AG09319 (cell line): Measurements from ENCODE around the gene KLHL18.
"Not testable (repeated sequence)": the region's sequence is repeated elsewhere in the genome, so short reads cannot be mapped to it uniquely, and the experiment has no call there.

Source experiments
- DNase-seq: peaks from one replicate; pipeline ENCODE4 v3.0.0-alpha.2; 2010; ENCODE audit warnings: low read depth; ENCODE audit errors: extremely low read depth
- TF ChIP-seq, protein P1 (sequence below): IDR thresholded peaks from 2 replicates; pipeline ENCODE4 v1.5.1; 2011; ENCODE audit warnings: low read depth, mild to moderate bottlenecking, inconsistent platforms, low read length, moderate library complexity

The KLHL18 gene

DNA sequence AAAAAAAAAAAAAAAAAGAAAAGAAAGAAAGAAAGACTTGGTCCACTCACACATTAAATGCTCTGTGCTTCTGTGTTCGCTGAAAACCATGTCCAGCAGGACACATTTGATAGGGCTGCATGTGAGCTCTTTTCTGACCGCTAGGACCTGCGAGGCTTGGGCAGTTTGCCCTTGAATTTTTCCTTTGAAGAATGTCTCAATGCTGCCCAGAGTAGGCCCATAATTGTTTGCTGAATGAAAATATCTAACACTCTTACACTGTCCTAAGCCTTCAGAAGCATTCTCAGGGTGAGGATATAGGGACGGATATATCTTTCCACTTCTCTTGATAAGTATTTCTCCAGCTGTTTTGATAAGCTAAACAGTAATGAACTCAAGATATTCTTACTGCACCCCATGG, 6.2 kb upstream of the KLHL18 start:
- no peak for DNase-seq
- TF ChIP-seq, protein P1, sequence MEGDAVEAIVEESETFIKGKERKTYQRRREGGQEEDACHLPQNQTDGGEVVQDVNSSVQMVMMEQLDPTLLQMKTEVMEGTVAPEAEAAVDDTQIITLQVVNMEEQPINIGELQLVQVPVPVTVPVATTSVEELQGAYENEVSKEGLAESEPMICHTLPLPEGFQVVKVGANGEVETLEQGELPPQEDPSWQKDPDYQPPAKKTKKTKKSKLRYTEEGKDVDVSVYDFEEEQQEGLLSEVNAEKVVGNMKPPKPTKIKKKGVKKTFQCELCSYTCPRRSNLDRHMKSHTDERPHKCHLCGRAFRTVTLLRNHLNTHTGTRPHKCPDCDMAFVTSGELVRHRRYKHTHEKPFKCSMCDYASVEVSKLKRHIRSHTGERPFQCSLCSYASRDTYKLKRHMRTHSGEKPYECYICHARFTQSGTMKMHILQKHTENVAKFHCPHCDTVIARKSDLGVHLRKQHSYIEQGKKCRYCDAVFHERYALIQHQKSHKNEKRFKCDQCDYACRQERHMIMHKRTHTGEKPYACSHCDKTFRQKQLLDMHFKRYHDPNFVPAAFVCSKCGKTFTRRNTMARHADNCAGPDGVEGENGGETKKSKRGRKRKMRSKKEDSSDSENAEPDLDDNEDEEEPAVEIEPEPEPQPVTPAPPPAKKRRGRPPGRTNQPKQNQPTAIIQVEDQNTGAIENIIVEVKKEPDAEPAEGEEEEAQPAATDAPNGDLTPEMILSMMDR = no peak

DNA sequence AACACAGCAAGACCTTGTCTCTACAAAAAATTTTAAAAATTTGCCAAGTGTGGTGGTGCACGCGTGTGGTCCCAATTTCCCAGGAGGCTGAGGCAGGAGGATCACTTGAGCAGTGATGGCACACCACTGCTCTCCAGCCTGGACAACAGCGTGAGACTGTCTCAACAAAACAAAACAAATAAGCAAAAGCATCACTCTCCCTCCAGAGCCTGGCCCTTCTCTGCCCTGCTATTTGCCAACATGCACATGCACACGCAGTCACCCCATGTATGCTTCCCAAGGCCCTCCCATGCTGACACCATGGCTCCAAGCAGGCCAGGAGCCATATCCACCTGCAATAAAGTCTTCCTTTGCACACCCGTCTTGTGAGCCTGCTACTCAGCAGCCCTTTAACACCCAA, 2.2 kb upstream of the KLHL18 start:
- DNase-seq = no peak
- TF ChIP-seq, protein P1 = no peak

DNA sequence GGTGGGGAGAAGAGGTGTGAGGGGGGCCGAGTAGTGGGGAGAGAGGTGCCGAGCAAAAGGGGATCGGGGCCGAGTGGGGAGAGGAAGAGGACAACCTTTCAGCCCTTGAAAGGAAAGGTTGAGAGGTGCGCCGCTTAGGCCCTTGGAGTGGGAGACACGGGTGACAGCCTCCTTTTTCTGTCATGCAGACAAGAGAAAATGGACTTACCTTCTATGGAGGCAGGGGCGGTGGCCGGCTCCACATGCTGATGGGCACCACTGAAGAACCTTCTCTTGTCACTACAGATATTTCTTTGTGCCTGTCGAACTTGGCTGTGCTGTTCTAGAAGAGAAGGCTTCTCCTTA, 421 bp downstream of the KLHL18 start:
- no peak for DNase-seq
- TF ChIP-seq, protein P1 = no peak

DNA sequence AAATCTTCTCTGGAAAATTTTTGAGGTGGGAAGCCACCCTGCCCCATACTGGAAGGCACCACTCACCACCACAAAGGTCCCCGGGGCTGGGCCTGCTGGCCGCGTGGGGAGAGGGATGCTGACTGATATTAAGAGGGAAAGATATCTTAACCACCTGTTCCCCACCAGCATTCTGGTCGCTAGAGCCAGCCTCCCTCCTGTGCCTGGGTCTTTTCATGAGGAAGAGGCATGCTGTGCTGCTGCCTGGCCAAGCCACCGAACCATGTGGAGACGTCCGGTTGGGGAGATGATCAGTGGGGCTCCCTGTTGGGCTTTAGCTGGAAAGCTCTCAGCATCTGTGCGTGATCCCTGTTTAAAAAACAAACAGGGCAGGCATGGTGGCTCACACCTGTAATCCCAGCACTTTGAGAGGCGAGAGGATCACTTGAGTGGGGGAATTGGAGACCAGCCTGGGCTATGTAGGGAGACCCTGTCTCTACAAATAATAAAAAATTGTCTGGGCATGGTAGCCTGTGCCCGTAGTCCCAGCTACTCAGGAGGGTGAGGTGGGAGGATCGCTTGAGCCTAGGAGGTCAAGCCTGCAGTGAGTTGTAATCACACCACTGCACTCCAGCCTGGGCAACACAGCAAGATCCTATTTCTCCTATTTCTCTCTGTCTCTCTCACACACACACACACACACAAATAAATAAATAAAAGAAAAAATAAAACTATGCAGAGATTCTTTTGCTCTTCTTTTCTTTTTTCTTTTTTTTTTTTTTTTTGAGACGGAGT, 1.0 kb downstream of the KLHL18 start:
- no peak for DNase-seq
- TF ChIP-seq, protein P1 = no peak

DNA sequence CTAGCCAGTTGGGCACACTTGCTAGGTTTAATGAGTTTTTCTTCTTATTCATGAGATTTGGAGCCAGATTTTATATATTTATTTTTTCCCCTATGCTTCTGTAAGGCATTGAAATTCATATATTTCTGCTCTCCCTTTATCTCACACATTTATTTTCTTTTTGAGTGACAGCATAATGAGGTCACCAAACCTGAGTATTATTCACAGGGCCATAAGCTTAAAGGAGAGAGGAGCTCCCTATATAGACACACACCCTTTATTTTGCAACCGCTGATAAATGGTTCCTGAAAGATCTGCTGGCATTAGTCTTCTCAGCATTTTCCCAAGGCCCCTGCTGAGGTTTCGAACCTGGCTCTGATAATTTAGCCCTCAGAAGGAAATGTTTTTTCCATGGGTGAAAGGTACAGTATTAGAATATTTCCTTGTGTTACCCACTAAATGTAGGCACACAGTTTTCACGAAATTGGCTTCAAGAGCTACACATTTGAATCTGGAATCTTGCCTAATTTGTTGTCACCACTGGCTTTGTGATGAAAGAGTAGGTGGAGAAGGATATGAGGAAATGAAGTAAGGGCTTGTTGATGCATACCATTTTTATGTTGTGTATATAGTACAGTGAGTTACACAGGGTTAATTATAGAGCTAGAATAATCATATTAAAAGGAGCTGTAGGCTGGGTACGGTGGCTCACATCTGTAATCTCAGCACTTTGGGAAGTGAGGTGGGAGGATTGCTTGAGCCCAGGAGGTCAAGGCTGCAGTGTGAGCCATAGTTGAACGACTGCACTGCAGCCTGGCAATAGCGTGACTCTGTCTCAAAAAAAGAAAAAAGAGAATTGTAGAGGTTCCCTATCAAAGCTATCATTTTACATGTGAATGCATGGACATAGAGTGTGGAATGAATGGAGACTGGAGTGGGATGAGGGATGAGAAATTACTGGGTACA, 6.5 kb downstream of the KLHL18 start:
- TF ChIP-seq, protein P1 = no peak
- DNase-seq = no peak

DNA sequence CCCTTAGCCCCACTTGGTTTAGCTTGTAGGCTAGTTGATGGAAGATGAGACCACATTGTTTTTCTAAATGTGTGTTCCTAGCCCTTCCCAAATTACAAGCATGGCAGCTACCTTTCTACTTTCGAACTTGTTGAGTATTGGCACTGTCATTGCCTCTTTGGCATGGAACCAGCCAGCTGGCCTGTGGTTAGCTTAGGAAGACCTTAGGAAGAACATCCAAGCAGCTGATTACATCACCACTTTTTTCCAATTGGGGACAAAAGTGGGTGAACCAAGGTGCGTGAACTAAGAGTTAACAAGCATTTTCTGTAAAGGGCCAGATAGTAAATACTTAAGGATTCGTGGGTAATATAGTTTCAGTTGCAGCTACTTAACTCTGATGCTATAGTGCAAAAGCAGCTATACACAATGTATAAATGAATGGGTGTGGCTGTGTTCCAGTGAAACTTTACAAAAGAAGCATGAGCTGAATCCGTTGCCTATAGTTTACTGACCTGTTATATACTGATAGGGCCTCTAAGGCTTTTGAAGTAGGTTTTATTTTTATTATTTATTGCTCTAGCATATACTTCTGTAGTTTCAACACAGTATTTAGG, 8.5 kb downstream of the KLHL18 start:
- DNase-seq = no peak
- TF ChIP-seq, protein P1 = no peak

DNA sequence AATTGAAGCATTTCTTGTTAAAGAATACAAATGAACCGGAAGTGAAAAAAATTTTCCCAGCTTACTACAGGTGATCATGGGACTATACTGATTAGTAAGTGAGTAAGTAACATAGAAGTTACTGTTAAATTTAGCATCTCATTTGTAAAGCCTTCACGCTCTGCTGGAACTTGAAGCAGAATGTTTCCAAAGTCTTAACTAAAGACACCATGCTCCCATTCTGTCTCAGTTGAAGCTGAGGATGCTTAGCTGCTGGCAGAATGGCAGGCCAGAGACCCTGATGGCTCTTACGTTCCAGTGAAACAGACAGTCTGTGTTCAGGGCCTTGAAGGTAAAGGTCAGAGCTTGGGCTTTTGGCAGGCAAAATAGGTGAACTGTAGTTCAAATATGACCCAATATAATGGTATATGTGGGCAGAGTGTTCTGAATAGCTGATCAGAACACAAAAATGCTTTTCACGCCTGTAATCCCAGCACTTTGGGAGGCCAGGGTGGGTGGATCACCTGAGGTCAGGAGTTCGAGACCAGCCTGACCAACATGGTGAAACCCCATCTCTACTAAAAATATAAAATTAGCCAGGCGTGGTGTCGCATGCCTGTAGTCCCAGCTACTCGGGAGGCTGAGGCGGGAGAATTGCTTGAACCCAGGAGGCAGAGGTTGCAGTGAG, 9.1 kb downstream of the KLHL18 start:
- DNase-seq = not testable (repeated sequence)
